Glomerular visceral epithelial cell (primary cell): Measurements from ENCODE around the gene HNRNPAB.
"Not testable (repeated sequence)": the region's sequence is repeated elsewhere in the genome, so short reads cannot be mapped to it uniquely, and the experiment has no call there.

ENCODE experiments used
- DNase-seq: peaks from one replicate; pipeline ENCODE4 v3.0.0-alpha.2; 2016; ENCODE audit errors: extremely low spot score

The HNRNPAB gene

DNA sequence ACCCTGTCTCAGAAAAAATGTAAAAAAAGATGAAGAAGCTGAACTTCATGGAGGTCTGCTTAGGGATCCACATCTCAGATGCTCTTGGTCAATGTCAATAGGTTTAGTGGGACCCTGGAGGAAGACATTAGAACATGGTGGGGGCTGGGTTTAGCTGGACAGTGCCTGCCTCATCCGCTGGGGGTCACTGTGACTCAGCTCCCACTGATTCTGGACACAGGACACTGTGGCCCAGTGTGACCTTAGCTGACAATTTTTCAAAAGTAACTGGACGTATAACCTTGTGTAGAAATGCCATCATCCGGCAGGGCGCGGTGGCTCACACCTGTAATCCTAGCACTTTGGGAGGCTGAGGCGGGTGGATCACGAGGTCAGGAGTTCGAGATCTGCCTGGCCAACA, 7.3 kb upstream of the HNRNPAB start:
- no peak for DNase-seq

DNA sequence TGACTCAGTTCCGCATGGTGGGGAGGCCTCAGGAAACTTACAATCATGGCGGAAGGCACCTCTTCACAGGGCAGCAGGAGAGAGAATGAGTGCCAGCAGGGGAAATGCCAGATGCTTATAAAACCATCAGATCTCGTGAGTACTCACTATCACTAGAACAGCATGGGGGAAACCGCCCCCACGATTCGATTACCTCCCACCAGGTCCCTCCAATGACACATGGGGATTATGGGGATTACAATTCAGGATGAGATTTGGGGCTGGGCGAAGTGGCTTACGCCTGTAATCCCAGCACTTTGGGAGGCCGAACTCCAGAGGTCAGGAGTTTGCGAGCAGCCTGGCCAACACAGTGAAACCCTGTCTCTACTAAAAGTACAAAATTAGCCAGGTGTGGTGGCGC, 6.2 kb upstream of the HNRNPAB start:
- not testable (repeated sequence) for DNase-seq

DNA sequence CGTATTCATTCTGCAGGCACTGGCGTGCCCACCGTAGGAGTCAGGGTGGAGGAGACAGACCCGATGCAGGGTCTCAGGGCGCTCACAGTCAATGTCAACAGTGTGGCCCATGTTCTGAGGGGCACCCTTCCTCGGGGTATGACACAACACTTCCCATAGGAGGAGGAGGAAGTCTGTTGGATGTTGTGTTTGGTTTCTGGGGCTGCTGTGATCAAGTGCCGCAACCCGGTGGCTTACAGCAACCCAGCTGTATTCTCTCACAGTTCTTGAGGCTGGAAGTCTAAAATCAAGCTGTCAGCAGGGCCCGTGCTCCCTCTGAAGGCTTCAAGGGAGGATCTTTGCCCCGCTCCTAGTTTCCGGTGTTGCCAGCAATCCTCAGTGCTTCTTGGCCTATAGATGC, 5.6 kb upstream of the HNRNPAB start:
- DNase-seq: no peak

DNA sequence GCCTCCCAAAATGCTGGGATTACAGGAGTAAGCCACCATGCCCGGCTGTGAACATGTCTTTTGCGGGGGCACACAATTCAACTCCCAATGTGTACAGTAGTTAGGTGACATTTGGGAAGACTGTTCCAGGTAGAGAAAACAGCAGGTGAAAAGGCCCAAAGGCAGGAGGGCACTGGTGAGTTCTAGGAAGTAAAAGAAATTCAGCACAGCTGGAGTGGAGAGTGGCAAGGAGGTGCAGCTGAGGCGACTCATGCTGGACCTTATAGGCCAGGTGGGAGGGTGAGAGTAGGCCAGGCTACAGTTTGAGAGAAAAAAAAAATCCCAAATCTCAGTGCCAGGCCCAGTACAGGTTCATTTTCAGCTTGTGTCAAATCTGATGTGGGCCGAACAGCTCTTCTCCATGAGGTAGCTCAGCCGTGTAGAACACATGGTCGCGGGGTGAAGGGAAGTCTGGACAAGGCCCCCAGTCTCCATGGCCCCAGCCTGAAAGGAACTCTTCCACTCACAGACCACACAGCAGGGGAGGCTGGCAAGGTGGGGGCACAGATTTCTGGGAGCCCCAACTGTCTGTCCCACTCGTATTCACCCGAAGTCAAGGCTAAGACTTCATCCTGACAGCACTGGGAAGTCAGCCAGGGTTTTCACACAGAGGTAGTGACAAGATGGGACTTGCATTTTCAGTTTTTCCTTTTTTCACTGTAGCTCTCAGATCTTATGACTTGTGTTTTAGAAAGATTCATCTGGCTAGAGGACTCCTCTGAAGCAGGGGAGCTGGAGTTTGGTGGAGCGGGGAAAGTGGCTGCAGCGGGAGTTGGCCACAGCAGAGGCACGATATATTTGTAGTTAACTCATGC, 4.5 kb upstream of the HNRNPAB start:
- no peak for DNase-seq

GRCh38 chr5:178201221-178201926, 3.0 kb upstream of the HNRNPAB start:
- no peak for DNase-seq

DNA sequence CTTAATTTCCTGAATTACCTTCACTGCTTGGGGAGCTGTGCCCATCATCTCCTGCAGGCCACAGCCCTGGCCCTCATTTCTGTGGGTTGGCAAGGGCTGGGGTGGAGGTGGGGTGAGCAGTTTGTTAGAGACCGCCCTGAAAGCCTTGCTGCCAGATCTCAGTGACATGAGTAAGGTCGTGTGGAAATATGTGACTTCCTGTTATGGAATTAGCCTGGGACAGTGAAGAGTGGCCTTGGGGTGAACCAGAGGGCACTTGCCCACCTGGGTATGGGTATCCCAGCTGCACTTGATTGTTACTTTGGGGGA, 2.5 kb upstream of the HNRNPAB start:
- DNase-seq: no peak

DNA sequence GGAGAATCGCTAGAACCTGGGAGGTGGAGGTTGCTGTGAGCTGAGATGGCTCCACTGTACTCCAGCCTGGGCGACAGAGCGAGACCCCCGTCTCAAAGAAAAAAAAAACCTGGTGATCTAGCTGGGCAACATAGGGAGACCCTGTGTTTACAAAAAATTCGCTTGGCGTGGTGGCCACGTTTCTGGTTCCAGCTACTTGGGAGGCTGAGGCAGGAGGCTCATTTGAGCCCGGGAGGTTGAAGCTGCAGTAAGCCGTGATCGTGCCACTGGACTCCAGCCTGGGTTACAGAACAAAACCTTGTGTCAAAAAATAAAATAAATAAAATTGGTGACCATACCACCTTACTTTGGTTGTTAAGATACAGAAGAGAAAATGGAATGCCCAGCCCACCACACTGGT, 1.8 kb upstream of the HNRNPAB start:
- no peak for DNase-seq

- DNase-seq: no peak
Measured at GRCh38 chr5:178203670-178204181, 607 bp upstream of the HNRNPAB start.

DNA sequence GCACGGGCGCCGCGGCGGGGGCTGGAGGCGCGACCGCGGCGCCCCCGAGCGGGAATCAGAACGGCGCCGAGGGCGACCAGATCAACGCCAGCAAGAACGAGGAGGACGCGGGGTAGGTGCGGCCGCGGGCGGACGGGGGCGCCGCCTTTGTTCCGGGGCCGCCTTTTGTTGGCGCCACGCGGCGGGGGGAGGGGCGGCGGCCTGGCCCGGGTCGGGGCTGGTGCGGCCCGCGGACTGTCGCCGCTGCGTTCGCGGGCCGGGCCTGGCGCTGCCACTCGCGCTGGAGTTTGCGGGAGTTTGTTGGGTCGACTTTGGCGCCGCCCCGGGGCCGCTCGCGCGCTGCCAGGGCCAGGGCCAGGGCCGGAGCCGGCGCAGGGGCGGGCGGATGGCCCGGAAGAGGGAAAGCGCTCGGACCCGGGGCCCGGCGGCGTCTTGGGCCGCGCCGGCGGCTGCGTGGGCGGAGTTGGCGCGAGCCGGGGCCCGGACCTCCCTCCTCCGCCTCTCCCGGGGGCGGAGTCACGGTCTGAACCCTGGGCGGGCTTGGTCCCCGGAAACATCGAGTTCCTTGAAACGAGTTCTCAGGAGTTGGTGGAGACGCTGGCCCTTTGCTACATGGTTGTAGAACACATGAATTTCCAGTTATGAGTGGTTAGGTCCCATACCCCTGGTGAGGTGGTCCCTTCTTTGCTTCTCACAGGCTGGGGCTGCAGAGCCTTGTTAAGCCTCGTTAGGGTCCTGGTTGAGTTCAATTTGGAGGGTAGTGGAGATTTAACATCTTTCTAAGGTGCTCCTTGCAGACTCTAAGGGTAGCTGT, 809 bp downstream of the HNRNPAB start:
- peak; percentile 80 for DNase-seq

GRCh38 chr5:178205749-178206047, 1.4 kb downstream of the HNRNPAB start:
- no peak for DNase-seq

DNA sequence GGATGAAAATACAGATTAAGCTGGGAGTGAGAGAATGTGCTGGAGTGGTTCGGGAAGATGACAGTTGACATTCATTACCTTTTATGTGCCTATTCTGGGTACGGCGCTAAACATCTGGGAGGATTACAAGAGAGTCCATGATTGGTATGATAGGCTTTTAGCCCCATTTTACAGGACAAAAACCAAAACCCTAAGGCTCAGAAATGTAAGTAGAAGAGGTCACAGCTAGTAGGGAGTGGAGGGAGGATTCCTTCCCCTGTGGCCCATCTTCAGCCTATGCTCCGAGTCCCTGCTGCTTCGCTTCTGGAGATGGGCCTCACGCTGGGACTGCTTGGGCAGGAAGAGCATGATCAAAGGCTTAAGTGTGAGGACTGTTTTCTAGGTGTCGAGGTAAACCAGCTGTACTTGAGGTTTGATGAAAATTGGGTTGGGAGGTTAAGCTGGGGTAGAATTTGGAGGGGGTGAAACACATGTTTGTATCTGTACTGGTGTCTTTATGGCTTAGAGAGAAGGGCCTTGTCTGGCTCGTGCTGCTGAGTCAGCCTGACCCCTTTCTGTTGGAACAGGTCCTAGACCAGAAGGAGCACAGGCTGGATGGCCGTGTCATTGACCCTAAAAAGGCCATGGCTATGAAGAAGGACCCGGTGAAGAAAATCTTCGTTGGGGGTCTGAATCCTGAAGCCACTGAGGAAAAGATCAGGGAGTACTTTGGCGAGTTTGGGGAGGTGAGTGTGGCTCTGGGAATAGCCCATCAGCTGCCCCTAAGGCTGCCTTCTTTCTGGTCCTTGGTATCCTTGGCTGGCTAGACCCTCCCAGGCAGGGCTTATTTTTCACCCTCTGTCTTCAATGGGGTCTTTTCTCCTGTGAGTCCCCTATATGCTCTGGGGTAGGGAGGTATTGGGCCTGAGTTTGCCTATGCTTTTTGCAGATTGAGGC, 2.1 kb downstream of the HNRNPAB start:
- DNase-seq: no peak

GRCh38 chr5:178207183-178207916, 3.0 kb downstream of the HNRNPAB start:
- DNase-seq: peak; percentile 62

- no peak for DNase-seq
Measured at GRCh38 chr5:178207917-178208280, 3.6 kb downstream of the HNRNPAB start.

DNA sequence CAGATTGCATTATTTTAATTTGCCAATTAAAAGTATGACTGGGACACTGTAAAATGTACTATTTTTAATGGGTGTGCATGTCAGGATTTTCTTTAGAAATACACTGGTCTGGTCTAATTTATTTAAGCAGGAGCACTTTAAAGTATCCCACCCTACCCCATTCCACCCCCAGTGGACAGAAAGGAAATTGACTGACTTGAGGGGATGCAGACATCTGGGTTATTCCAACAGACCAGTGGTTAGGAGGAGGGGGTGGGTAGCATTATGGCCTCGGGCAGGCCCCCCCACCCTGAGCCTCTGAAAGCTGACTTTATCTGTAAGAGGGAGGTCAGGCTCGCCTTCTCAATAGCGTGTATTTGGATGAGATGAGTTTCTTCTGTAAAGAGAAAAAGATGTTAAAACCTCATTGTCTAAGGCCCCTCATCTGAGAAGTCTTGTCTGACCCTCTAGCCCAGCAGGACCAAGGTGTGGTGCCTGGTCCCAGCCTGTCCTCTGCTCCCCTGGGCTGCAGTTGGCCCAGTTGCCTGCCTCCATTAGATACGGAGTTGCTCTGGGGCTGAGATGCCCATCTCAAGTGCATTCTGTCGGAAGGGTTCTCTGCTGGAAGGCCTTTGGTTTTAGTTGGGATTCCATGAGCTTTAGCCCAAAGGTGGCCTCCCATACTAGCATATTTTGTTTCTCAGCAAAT, 4.4 kb downstream of the HNRNPAB start:
- DNase-seq: no peak

DNA sequence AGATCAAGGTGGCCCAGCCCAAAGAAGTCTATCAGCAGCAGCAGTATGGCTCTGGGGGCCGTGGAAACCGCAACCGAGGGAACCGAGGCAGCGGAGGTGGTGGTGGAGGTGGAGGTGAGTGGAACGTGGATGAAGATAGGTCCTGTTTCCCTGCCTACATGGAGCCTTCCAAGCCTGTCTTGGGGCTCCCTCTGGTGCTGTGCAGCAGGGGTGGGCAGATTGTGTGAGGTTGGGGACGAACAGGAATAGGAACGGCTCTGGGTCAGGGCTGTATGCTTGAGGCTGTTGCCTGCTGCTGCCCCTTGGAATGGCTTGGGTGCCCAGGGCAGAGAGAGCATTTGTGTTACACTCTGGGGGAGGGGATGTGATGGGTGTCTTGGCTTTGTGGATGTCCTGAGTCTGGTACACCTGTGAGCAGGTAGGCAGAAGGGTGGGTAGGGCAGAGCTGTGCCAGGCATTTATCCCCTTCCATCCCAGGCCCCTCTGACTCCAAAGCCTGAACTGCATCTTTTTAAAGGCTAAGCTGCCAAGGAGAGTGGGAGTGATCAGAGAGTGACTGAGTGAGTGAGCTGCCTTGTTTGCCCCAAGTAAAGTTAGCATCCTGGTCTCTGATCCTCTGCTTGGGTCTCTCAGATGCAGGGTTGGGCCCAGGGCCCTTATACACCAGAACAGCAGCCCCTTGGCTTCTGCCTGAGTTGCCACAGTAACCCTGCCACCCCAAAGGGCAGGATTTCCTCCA, 5.2 kb downstream of the HNRNPAB start:
- DNase-seq: no peak

DNA sequence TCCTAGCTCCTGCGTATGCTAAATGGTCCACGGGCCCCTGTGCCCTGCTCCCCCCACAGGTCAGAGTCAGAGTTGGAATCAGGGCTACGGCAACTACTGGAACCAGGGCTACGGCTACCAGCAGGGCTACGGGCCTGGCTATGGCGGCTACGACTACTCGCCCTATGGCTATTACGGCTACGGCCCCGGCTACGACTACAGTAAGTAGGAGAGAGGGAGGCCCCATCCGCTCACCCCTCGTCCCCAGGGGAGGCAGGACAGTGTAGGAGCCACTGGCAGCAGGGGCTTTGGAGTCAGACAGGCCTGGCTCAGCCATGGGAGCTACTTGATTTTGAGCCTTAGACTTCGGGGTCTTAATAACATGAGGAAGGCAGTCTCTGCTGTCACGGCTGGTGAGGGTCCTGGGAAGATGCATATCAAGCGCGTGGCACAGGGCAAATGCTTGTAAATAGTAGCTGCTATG, 5.8 kb downstream of the HNRNPAB start:
- DNase-seq: no peak

GRCh38 chr5:178210686-178211085, 6.4 kb downstream of the HNRNPAB start:
- no peak for DNase-seq

DNA sequence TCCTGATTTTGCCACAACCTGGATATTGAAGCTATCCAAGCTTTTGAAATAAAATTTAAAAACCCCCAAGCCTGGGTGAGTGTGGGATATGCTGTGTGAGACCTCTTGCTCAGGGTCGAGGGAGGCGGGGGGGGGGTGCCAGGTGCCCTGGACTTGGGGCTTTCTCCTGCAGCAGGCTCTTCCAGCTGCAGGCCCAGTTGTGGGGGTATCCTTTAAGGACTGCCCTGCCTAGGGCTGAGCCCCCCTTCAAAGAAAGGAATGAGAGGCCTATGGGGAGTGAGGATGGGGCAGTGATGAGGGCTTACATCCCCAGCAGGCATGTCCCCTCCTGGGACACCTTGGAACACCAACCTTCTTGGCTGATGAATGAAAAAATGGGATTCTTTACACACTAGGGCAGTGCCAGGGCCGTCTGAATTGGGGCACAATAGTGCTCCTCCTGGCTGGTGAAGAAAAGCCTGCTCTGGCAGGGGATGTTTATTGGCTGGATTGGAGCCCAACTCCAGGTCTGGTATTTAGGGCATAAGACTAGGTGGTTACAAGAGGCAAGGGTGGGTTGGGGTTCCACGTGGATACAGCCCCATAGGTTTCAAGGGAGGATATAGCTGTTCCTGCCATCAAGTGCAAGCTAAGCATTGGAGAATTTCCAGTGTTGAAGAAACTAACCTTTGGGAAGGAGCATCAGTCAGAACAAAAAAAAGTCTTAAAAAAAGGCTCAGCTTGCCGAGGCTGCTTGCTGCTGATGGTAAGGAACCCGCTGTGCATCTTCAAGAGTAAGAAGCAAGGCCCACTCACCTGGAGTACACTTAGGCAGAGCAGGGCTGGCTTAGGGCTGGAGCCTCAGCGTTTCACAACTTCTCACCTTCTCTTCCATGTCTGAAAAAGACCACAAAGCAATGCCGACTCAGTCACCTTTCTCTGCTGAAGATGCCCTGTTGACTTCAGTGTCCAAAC, 7.0 kb downstream of the HNRNPAB start:
- DNase-seq: no peak
